ENCODE results near the gene PKD2L2.
A peak's percentile ranks its signal among the peaks of the same experiment; 100 is the strongest.
"Not testable (repeated sequence)": the region's sequence is repeated elsewhere in the genome, so short reads cannot be mapped to it uniquely, and the experiment has no call there.

Gene PKD2L2

GRCh38 chr5:137888863-137889759 is at the start of gene PKD2L2:
Gene PKD2L2 (plus strand): TSS chr5:137889457. CDS start chr5:137889492, 35 bp downstream.
- TF ChIP-seq, protein P1, sequence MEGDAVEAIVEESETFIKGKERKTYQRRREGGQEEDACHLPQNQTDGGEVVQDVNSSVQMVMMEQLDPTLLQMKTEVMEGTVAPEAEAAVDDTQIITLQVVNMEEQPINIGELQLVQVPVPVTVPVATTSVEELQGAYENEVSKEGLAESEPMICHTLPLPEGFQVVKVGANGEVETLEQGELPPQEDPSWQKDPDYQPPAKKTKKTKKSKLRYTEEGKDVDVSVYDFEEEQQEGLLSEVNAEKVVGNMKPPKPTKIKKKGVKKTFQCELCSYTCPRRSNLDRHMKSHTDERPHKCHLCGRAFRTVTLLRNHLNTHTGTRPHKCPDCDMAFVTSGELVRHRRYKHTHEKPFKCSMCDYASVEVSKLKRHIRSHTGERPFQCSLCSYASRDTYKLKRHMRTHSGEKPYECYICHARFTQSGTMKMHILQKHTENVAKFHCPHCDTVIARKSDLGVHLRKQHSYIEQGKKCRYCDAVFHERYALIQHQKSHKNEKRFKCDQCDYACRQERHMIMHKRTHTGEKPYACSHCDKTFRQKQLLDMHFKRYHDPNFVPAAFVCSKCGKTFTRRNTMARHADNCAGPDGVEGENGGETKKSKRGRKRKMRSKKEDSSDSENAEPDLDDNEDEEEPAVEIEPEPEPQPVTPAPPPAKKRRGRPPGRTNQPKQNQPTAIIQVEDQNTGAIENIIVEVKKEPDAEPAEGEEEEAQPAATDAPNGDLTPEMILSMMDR (IDR thresholded peaks at IDR 0.05), result no peak
- H3K4me1 ChIP-seq, result peaks cover 0 to 21% (median 9%) of the 10 kb centered on the region in 4 donors
- H3K36me3 ChIP-seq, result no peaks in the 10 kb centered on the region
- peak; percentile 67 to 88 for DNase-seq
- peak within 1 kb of the TSS; percentile 48 to 62 for H3K4me3 ChIP-seq
- intact Hi-C loops (cut with DNase I; ENCODE audit: low total_unique reads), result no loop called here
- H3K9me3 ChIP-seq, result no peaks in the 10 kb centered on the region
- no peaks in the 10 kb centered on the region for H3K27me3 ChIP-seq
- peak within 1 kb of the TSS; percentile 77 to 87 for H3K27ac ChIP-seq

DNA sequence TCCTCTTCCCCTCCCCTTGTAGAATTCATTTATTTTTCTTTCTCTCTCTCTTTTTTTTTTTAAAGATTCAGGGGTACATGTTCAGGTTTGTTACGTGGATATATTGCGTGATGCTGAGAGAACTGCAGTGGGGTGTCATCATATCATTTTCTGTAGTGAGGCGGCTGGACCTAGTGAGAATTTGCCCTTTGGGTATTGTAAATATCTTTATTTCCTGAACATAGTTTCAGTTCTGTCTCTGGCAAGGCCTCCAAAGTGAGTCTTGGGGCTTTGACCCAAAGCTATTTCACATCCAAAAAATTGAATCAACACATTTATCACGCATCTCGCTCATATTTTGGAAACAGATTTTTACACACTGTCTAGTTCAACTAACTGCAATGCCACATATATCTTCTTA is 47.0 kb upstream of the PKD2L2 start:
- TF ChIP-seq, protein P1 (IDR thresholded peaks at IDR 0.05), result no peak
- Histone ChIP-seq H3K27me3 (no peaks in the 10 kb centered on the region), H3K36me3 (no peaks in the 10 kb centered on the region), H3K27ac (no peak overlapping the region), H3K9me3 (no peaks in the 10 kb centered on the region), H3K4me1 (peaks cover 0 to 19% (median 3%) of the 10 kb centered on the region in 4 donors), H3K4me3 (no peak overlapping the region)
- DNase-seq, result no peak
- intact Hi-C loops (cut with DNase I; ENCODE audit: low total_unique reads), result no loop called here

DNA sequence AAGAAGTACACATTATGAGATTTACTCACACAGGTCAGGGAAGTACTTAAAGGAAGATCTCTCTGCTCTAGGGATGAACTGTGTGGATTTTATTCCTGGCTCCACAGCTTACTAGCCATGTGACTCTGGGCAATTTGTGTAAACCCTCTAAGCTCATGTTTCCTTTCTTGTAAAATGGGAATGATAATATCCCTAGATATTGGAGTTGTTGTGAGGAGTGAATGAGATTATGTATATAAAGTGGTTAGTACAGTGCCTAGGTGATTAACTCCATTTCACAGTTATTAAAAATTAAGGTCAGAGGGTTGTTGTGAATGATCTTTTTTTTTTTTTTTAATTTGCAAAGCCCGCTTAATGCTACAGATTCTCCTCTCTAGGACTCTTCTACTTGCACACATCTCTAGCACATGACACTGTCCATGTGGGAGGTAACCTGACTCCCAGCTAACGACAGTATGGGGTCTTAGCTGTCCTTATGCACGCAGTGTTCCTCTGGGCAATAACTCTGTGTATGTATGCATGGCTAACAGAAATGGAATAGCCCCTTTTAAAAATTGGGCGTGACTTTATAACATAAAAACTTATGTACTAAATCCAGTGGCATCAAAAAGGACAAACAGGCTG is 45.5 kb upstream of the PKD2L2 start:
- H3K27me3 ChIP-seq, result no peaks in the 10 kb centered on the region
- H3K9me3 ChIP-seq, result no peaks in the 10 kb centered on the region
- H3K4me1 ChIP-seq, result peaks cover 0 to 5% (median 0%) of the 10 kb centered on the region in 4 donors
- no peak for DNase-seq
- no peaks in the 10 kb centered on the region for H3K36me3 ChIP-seq
- TF ChIP-seq, protein P1 (IDR thresholded peaks at IDR 0.05), result no peak
- no peak overlapping the region for H3K4me3 ChIP-seq
- no peak overlapping the region for H3K27ac ChIP-seq
- intact Hi-C loops (cut with DNase I; ENCODE audit: low total_unique reads), result no loop called here

DNA sequence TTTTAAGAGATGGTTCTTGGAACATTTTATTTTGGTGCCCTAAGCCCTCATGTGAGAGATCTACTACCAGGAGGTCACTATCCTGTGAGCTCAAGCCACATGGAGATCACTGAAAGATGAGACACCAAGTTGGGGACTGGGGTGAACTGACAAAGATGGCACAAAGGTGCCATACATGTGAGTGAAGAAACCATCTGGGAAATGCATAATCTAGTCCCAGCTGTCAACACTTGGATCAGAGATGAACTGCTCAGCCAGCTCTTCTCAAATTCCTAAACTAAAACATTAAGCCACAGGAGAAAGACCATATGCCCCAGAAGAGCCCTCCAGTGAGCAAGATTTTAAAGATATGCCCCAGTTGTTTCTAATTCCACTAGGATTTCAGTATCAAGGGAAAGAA is 43.8 kb upstream of the PKD2L2 start:
- H3K4me1 ChIP-seq, result no peaks in the 10 kb centered on the region
- H3K27ac ChIP-seq, result no peak overlapping the region
- intact Hi-C loops (cut with DNase I; ENCODE audit: low total_unique reads), result no loop called here
- no peak overlapping the region for H3K4me3 ChIP-seq
- TF ChIP-seq, protein P1 (IDR thresholded peaks at IDR 0.05), result no peak
- H3K9me3 ChIP-seq, result no peaks in the 10 kb centered on the region
- no peaks in the 10 kb centered on the region for H3K27me3 ChIP-seq
- H3K36me3 ChIP-seq, result no peaks in the 10 kb centered on the region
- no peak for DNase-seq

GRCh38 chr5:137847687-137848086 is 41.6 kb upstream of the PKD2L2 start:
- no peak for DNase-seq
- TF ChIP-seq, protein P1 (IDR thresholded peaks at IDR 0.05), result no peak
- H3K4me1 ChIP-seq, result no peaks in the 10 kb centered on the region
- H3K4me3 ChIP-seq, result no peak overlapping the region
- no peak overlapping the region for H3K27ac ChIP-seq
- no peaks in the 10 kb centered on the region for H3K27me3 ChIP-seq
- no peaks in the 10 kb centered on the region for H3K9me3 ChIP-seq
- intact Hi-C loops (cut with DNase I; ENCODE audit: low total_unique reads), result no loop called here
- no peaks in the 10 kb centered on the region for H3K36me3 ChIP-seq

DNA sequence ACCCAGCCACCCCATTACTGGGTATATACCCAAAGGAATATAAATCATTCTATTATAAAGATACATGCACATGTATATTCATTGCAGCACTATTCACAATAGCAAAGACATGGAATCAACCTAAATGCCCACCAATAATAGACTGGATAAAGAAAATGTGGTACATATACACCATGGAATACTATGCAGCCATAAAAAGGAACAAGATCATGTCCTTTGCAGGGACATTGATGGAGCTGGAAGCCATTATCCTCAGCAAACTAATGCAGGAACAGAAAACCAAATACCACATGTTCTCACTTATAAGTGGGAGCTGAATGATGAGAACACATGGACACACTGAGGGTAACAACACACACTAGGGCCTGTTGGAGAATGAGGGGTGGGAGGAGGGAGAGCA is 36.1 kb upstream of the PKD2L2 start:
- H3K4me3 ChIP-seq; H3K27me3 ChIP-seq; DNase-seq; H3K27ac ChIP-seq; H3K36me3 ChIP-seq; intact Hi-C loops (cut with DNase I; ENCODE audit: low total_unique reads); H3K9me3 ChIP-seq: not testable (repeated sequence)
- H3K4me1 ChIP-seq, result peaks cover 0 to 19% (median 4%) of the 10 kb centered on the region in 4 donors

Measured in tibial artery (tissue), 4 donors.